Measurements from ENCODE around the gene STRIP2.
"Not testable (repeated sequence)": the region's sequence is repeated elsewhere in the genome, so short reads cannot be mapped to it uniquely, and the experiment has no call there.

The STRIP2 gene

GRCh38 chr7:129519464-129519863 is 85.2 kb downstream of the STRIP2 start:
- H3K9me3 ChIP-seq (ENCODE audit: insufficient read depth, low read depth, low read length) = no peaks in the 10 kb centered on the region
- WGBS = 54% methylated on average over 5 of the region's 5 CpGs
- no peak overlapping the region for H3K9ac ChIP-seq (ENCODE audit: low read depth, low read length)
- no peak overlapping the region for H3K27ac ChIP-seq (ENCODE audit: low read depth, low read length)
- no peaks in the 10 kb centered on the region; the same call in 1 of the 2 replicates for H3K27me3 ChIP-seq (ENCODE audit: insufficient read depth, low read length)
- H3K4me1 ChIP-seq (ENCODE audit: insufficient read depth, low read length) = peaks cover 9% of the 10 kb centered on the region; the same call in 1 of the 2 replicates
- H3K4me3 ChIP-seq (ENCODE audit: low read length) = no peak overlapping the region
- no peaks in the 10 kb centered on the region for H3K36me3 ChIP-seq (ENCODE audit: insufficient read depth, low read length)

GRCh38 chr7:129522088-129522970 is 88.1 kb downstream of the STRIP2 start:
- Histone ChIP-seq H3K27ac (ENCODE audit: low read depth, low read length) (no peak overlapping the region), H3K4me1 (ENCODE audit: insufficient read depth, low read length) (peaks cover 5% of the 10 kb centered on the region; the same call in 1 of the 2 replicates), H3K9ac (ENCODE audit: low read depth, low read length) (no peak overlapping the region), H3K36me3 (ENCODE audit: insufficient read depth, low read length) (no peaks in the 10 kb centered on the region), H3K27me3 (ENCODE audit: insufficient read depth, low read length) (no peaks in the 10 kb centered on the region; the same call in 1 of the 2 replicates), H3K9me3 (ENCODE audit: insufficient read depth, low read depth, low read length) (no peaks in the 10 kb centered on the region), H3K4me3 (ENCODE audit: low read length) (no peak overlapping the region)
- 57% methylated on average over 30 of the region's 30 CpGs for WGBS

GRCh38 chr7:129522971-129523340 is 88.7 kb downstream of the STRIP2 start:
- Histone ChIP-seq H3K9me3 (ENCODE audit: insufficient read depth, low read depth, low read length) (no peaks in the 10 kb centered on the region), H3K4me3 (ENCODE audit: low read length) (no peak overlapping the region), H3K4me1 (ENCODE audit: insufficient read depth, low read length) (peaks cover 5% of the 10 kb centered on the region; the same call in 1 of the 2 replicates), H3K27ac (ENCODE audit: low read depth, low read length) (no peak overlapping the region), H3K27me3 (ENCODE audit: insufficient read depth, low read length) (no peaks in the 10 kb centered on the region), H3K36me3 (ENCODE audit: insufficient read depth, low read length) (no peaks in the 10 kb centered on the region), H3K9ac (ENCODE audit: low read depth, low read length) (no peak overlapping the region)
- WGBS = 60% methylated on average over 5 of the region's 5 CpGs

- Histone ChIP-seq H3K9me3 (ENCODE audit: insufficient read depth, low read depth, low read length) (no peaks in the 10 kb centered on the region), H3K36me3 (ENCODE audit: insufficient read depth, low read length) (no peaks in the 10 kb centered on the region), H3K27me3 (ENCODE audit: insufficient read depth, low read length) (no peaks in the 10 kb centered on the region), H3K27ac (ENCODE audit: low read depth, low read length) (no peak overlapping the region), H3K9ac (ENCODE audit: low read depth, low read length) (no peak overlapping the region), H3K4me3 (ENCODE audit: low read length) (no peak overlapping the region), H3K4me1 (ENCODE audit: insufficient read depth, low read length) (peaks cover 5% of the 10 kb centered on the region; the same call in 1 of the 2 replicates)
- 77% methylated on average over 2 of the region's 3 CpGs for WGBS
These were observed 89.7 kb downstream of the STRIP2 start for GRCh38 chr7:129523924-129524323.

- H3K36me3 ChIP-seq (ENCODE audit: insufficient read depth, low read length); H3K27ac ChIP-seq (ENCODE audit: low read depth, low read length); H3K4me1 ChIP-seq (ENCODE audit: insufficient read depth, low read length); H3K27me3 ChIP-seq (ENCODE audit: insufficient read depth, low read length); H3K4me3 ChIP-seq (ENCODE audit: low read length); H3K9me3 ChIP-seq (ENCODE audit: insufficient read depth, low read depth, low read length); H3K9ac ChIP-seq (ENCODE audit: low read depth, low read length): not testable (repeated sequence)
- 92% methylated on average over 2 of the region's 2 CpGs for WGBS
These were observed 90.2 kb downstream of the STRIP2 start for GRCh38 chr7:129524405-129524804.

- 80% methylated on average over 9 of the region's 9 CpGs for WGBS
- Histone ChIP-seq H3K27me3 (ENCODE audit: insufficient read depth, low read length) (no peaks in the 10 kb centered on the region), H3K27ac (ENCODE audit: low read depth, low read length) (no peak overlapping the region), H3K4me3 (ENCODE audit: low read length) (no peak overlapping the region), H3K4me1 (ENCODE audit: insufficient read depth, low read length) (no peaks in the 10 kb centered on the region), H3K36me3 (ENCODE audit: insufficient read depth, low read length) (no peaks in the 10 kb centered on the region), H3K9me3 (ENCODE audit: insufficient read depth, low read depth, low read length) (no peaks in the 10 kb centered on the region), H3K9ac (ENCODE audit: low read depth, low read length) (no peak overlapping the region)
These were observed 91.1 kb downstream of the STRIP2 start for GRCh38 chr7:129525225-129525862.

GRCh38 chr7:129529643-129530042 is 95.4 kb downstream of the STRIP2 start:
- no peak overlapping the region for H3K4me3 ChIP-seq (ENCODE audit: low read length)
- 88% methylated on average over 4 of the region's 4 CpGs for WGBS
- H3K9me3 ChIP-seq (ENCODE audit: insufficient read depth, low read depth, low read length) = no peaks in the 10 kb centered on the region
- no peak overlapping the region for H3K9ac ChIP-seq (ENCODE audit: low read depth, low read length)
- no peaks in the 10 kb centered on the region for H3K27me3 ChIP-seq (ENCODE audit: insufficient read depth, low read length)
- H3K36me3 ChIP-seq (ENCODE audit: insufficient read depth, low read length) = no peaks in the 10 kb centered on the region
- no peak overlapping the region for H3K27ac ChIP-seq (ENCODE audit: low read depth, low read length)
- H3K4me1 ChIP-seq (ENCODE audit: insufficient read depth, low read length) = peaks cover 7% of the 10 kb centered on the region; the same call in 1 of the 2 replicates

GRCh38 chr7:129530795-129531391 is 96.7 kb downstream of the STRIP2 start:
- H3K27me3 ChIP-seq (ENCODE audit: insufficient read depth, low read length) = no peaks in the 10 kb centered on the region
- no peaks in the 10 kb centered on the region for H3K9me3 ChIP-seq (ENCODE audit: insufficient read depth, low read depth, low read length)
- no peak overlapping the region for H3K27ac ChIP-seq (ENCODE audit: low read depth, low read length)
- H3K9ac ChIP-seq (ENCODE audit: low read depth, low read length) = no peak overlapping the region
- H3K36me3 ChIP-seq (ENCODE audit: insufficient read depth, low read length) = no peaks in the 10 kb centered on the region
- H3K4me1 ChIP-seq (ENCODE audit: insufficient read depth, low read length) = peaks cover 7% of the 10 kb centered on the region; the same call in 1 of the 2 replicates
- 87% methylated on average over 3 of the region's 5 CpGs for WGBS
- no peak overlapping the region for H3K4me3 ChIP-seq (ENCODE audit: low read length)

- 83% methylated on average over 11 of the region's 11 CpGs for WGBS
These were observed 97.5 kb downstream of the STRIP2 start for GRCh38 chr7:129531721-129532120.

GRCh38 chr7:129532375-129532774 is 98.1 kb downstream of the STRIP2 start:
- WGBS = 84% methylated on average over 19 of the region's 19 CpGs
- Histone ChIP-seq H3K27ac (ENCODE audit: low read depth, low read length) (no peak overlapping the region), H3K27me3 (ENCODE audit: insufficient read depth, low read length) (no peaks in the 10 kb centered on the region)

More at GRCh38 chr7:129531721-129532120, 97.5 kb downstream of the STRIP2 start:
- H3K36me3 ChIP-seq (ENCODE audit: insufficient read depth, low read length) = no peaks in the 10 kb centered on the region
- no peak overlapping the region for H3K9ac ChIP-seq (ENCODE audit: low read depth, low read length)
- H3K4me1 ChIP-seq (ENCODE audit: insufficient read depth, low read length) = peaks cover 7% of the 10 kb centered on the region; the same call in 1 of the 2 replicates
- no peaks in the 10 kb centered on the region for H3K9me3 ChIP-seq (ENCODE audit: insufficient read depth, low read depth, low read length)
- H3K27me3 ChIP-seq (ENCODE audit: insufficient read depth, low read length) = no peaks in the 10 kb centered on the region
- no peak overlapping the region for H3K27ac ChIP-seq (ENCODE audit: low read depth, low read length)
- no peak overlapping the region for H3K4me3 ChIP-seq (ENCODE audit: low read length)

More at GRCh38 chr7:129532375-129532774, 98.1 kb downstream of the STRIP2 start:
- no peaks in the 10 kb centered on the region for H3K9me3 ChIP-seq (ENCODE audit: insufficient read depth, low read depth, low read length)
- no peaks in the 10 kb centered on the region for H3K36me3 ChIP-seq (ENCODE audit: insufficient read depth, low read length)
- H3K9ac ChIP-seq (ENCODE audit: low read depth, low read length) = no peak overlapping the region
- peaks cover 7% of the 10 kb centered on the region; the same call in 1 of the 2 replicates for H3K4me1 ChIP-seq (ENCODE audit: insufficient read depth, low read length)
- no peak overlapping the region for H3K4me3 ChIP-seq (ENCODE audit: low read length)

Measured in HUES64 (cell line).